NAMALWA (cell line): ENCODE data around the gene MAS1.

Source experiments
- DNase-seq: peaks from one replicate; pipeline ENCODE4 v3.0.0-alpha.2; 2015; ENCODE audit warnings: low spot score

Gene MAS1

GRCh38 chr6:159880412-159880975 lies 10.3 kb upstream of the MAS1 start:
- no peak for DNase-seq

DNA sequence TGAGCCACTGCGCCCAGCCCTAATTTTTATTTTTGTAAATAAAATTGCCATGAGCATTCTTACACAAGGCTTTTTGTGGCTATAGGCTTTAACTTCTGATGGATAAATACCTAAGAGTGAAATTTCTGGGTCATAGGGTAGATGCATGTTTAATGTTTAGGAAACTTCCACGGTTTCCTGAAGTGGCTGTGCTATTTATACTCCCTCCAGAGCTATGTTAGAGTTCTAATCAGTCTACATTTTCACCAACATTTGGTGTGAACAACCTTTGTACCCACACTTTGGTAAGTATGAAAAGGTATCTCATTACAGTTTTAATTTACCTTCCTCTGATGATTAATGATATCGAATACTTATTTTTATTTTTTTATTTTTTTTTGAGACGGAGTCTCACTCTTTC lies 6.1 kb upstream of the MAS1 start:
- DNase-seq: no peak

DNA sequence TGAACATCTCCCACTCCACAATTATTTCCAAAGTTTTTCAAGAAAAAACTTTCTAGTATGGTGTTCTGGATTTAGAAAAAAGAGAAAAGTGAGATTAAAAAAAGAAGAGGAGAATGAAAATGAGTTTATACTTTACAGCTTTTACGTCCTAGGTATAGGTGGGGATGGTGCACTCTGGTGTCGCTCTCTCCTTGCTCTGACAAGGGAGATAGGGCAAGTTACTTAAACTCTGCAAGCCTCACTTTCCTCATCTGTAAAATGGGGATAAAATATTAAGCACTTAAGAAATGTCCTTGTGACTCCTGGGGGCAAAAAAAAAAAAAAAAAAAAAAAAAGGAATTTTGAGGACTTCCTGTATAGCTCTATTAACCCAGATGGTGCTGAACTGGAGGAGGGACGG lies 4.5 kb upstream of the MAS1 start:
- no peak for DNase-seq

DNA sequence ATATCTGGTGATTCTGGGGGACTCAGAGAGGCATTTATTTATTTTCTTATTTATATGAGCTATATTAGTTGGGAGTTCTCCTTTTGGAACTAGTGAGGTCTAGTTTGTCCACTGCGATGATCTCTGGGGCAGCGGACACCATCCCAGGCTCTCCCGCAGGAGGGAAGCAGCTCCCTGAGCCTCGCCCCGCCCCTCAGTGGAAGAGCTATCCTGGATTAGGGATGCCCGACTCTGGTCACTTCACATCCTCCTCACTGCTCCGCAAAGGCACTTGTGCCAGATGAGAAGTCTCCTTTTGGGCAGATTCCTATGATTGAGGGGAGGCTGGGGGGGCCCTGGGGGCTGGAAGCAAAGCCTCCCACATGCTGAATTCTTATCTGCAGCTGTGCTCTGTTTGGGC lies 3.6 kb upstream of the MAS1 start:
- DNase-seq: no peak

GRCh38 chr6:159887761-159888160 lies 3.0 kb upstream of the MAS1 start:
- DNase-seq: no peak

- DNase-seq: no peak
These were observed 587 bp upstream of the MAS1 start for GRCh38 chr6:159890201-159890600.

DNA sequence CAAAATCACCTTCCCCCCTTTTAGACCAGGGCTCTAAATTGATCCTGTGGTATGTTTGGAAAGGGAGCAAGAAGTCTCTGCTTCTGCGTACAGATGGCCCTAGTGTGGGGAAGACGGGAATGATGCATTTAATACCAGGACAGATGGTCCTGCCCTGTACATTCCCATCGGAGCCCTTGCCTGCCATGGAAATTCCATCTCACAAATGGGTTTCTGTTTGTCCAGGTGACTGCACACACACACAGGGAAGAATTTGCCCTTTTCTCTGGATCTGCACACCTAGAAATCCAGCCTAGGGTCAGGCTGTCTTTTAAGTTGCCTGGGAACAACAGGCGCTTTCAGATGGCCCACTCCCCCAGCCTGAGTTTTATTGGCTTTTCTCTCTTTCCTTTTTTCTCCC lies 1.3 kb downstream of the MAS1 start:
- DNase-seq: no peak

- DNase-seq: no peak
These were observed 2.3 kb downstream of the MAS1 start for GRCh38 chr6:159893064-159893463.

DNA sequence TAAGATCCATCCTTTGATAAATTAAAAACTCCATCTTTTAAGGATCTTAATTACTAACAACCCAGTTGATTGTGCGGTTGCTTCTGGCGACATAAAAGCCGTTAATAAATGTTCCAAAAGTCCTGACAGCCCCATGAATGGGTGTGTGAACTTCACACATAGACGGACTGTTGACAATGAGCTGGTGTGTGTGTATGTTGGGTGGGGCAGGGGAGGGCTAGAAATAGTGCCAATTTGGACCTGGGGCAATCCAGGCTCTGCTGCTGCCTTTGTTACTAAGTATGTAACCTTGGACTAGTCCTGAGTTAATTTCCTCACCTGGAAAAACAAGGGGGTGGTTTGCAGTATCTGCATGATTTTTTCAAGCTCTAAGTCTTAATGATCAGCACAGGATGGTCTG lies 4.2 kb downstream of the MAS1 start:
- DNase-seq: no peak

GRCh38 chr6:159897603-159898002 lies 6.8 kb downstream of the MAS1 start:
- DNase-seq: no peak

DNA sequence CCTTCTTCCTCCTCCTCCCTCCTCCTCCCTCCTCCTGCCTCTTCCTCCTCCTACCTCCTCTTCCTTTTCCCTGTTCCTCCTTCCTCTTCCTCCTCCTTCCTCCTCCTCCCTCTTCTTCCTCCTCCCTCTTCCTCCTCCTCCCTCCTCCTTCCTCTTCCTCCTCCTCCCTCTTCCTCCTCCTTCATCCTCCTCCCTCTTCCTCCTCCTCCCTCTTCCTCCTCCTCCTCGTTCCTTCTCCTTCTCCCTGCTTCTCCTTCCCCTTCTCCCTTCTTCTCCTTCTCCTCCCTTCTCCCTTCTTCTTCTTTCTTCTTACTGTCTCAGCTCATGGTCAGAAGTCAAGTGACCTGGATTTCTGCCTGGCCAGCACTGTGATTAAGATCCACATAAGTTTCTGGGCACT lies 7.7 kb downstream of the MAS1 start:
- no peak for DNase-seq

DNA sequence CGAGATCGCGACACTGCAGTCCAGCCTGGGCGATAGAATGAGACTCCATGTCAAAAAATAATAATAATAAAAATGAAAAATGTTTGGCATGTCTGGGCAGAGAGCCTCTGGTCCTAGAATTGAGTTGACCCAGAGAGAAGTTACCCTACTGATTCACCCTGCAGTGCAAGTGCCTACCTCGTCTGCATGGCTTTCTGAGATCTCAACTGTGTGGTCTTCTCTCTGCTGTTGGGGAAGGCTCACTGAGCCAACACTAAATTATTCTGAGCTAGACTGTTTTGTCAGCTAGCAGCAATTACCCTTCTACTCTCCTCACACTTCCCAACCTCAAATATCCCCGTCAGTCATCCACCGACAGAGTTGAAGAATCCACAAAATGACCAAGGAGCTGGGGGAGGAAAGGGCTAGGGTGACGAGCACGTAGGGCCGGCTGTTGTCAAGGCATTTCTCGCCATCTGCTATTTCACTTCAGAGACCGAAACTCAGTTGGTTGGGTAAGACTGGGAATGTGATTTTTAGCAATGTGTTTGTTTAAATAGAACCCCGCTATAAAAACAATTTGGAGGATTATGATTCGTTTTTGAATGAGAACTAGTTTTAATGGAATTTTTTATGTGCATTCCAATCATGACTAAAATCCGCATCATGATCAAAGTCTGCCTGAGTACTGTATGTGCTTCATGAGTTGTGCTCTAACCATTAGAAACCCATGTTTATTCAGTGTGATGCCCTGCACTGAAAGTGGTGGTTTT lies 9.4 kb downstream of the MAS1 start:
- DNase-seq: no peak

DNA sequence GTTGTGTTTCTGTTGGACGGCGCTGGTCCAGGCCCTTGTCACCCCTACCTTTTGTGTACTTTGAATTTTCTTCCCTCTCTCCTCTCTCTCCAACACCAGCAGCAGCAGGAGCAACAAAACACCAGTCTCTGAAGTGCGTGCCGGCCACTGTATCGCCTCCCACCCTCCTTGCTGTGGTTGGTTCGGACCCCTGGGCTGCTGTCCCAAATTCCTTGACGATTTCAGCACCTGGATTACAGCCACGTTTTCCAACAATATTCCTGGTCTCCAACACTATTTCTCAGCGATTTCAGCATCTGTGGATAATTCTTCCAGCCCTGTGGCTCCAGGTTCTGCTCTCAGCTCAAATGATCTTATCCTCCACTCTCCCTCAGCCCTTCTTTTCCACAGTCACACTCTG lies 11.8 kb downstream of the MAS1 start:
- DNase-seq: no peak

DNA sequence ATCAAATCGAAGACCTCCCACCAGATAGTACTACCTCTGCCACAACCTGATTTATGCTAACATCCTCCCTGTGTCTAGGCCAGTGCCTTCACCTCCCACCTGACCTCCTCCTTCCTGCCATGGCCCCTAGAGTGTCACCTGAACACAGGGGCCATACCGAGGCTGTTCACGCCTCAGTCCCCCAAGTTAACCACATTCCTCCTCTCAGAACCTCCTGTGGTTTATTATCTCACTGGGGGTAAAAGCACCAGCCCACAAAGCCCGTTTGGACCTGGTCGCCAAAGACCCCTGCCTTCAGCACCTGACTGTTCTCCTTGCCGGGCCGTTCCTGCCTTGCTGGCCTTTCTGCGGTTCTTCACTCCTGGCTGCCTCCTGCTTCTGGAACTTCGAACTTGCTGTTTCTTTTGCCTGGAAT lies 13.7 kb downstream of the MAS1 start:
- DNase-seq: no peak

GRCh38 chr6:159906400-159906799 lies 15.6 kb downstream of the MAS1 start:
- DNase-seq: no peak

DNA sequence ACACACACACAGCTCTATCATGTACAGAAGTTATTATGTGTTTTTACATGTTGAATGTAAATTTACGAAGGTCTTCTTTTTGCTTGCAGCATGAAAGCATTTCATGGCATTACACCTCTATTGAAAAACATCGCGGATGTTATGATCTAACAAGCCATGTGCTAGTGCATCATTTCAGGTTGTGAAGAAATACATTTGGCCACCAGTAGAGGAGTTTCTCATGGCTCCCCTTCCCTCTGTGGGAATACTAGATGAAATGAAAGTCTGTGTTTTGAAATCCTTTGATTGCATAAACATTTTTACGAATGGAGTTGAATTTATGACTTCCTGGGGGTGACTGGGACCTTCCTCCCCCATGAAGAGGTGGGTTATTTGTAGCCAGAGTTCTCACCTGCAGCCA lies 17.7 kb downstream of the MAS1 start:
- no peak for DNase-seq

DNA sequence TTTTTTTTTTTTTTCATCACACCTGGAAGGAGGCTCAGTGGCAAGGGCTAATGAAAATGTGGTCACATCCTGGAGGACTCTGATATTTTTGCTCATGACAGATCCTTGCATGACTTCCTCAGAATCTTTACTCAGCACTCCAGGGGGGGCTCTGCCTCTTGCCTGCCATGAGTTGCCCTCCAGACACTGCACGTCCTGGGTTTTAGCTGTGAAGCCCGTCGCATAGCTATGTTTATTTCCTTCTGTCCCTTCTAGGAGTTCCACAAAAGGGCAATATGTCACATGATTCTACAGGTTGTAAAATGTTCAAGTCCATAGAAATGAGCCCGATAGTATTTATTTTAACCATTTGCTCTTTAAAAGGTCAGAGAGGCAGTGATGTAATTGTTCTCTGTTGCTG lies 18.2 kb downstream of the MAS1 start:
- no peak for DNase-seq

GRCh38 chr6:159910342-159910741 lies 19.6 kb downstream of the MAS1 start:
- no peak for DNase-seq

DNA sequence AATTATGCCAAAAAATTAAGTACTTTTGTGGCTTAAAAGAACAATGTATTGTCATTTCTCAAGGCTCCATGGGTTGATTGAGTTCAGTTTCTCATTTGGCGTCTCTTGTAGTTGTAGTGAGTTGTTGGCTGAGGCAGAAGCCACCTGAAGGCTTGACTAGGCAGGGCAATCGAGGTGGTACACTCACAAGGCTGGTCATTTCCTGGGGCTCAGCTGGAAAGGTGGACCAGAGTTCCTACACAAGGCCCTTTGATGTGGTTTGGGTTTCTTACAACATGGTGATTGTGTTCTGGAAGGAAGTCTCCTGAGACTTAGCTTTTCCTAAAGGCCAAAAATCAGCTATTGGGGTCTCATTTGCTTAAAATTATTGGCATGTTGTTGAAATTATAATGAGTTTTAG lies 22.6 kb downstream of the MAS1 start:
- no peak for DNase-seq

DNA sequence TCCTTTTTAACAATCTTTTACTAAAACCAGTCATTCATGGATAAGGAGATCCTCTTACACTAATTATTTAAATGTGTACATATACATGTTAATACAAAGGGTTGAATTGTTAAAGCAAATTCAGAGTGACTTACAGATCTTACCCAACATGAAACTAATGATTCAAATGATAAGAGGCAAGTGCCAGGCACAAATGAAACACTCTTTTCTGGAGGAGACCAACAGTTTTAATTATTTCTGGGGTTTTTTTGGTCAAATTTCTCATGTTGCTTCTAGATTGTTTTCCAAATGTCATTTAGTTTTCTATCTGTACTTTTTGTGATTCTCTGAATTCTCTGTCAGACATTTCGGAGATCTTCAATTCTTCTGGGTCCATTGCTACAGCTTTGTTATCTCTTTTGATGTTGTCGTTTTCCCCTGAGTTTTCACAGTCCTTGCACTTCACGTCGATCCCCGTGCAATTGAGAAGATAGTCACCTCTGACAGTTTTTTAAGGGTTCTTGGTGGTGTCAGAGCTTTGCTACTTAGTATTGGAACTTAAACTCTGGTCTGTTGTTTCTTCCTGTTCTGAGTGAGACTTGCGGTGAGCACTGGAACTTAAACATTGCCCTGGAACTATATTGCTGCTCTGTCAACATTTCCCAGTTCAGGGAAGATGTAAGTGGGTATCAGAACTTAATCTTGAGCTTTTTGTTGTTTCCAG lies 23.2 kb downstream of the MAS1 start:
- no peak for DNase-seq

DNA sequence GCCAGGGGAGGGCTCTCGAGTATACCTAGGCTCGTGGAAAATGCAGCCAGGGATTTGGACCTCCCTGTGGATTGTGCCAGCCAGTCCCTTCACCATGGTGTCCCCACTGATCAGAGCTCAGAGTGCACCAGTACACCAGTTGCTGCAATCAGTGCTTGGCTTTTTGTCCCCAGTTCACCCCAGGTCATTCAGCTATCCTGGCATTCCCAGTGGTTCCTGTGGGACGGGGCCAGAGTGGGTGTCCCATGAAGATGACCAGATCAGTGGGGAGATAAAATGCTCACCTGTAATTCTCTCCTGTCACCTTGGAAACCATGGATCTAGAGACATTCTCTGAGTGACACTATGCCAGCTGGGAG lies 23.8 kb downstream of the MAS1 start:
- DNase-seq: no peak

DNA sequence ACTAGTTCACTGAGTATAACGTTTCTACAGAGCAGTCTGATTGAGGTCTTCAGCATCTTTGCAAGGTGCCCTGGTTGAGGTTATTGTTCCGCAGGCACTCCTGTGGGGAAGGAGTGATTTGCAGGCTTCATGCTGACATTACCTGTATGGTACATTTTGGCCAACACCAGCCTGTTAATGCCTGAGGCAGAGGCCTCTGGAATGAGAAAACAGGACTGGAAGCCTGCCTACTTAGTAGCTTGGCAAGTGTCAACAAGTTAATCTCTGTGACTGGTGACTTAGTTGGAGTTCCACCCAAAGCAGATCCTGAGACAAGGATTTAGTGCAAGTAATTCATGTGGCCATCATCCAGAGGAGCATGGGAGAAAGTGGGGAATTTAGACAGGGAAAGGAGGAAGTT lies 24.6 kb downstream of the MAS1 start:
- DNase-seq: no peak

GRCh38 chr6:159916237-159916636 lies 25.4 kb downstream of the MAS1 start:
- no peak for DNase-seq

- no peak for DNase-seq
These were observed 26.0 kb downstream of the MAS1 start for GRCh38 chr6:159916752-159917151.
